NB4 (cell line): ENCODE results near the gene ARHGAP23.

Source experiments
- DNase-seq: peaks from one replicate; pipeline ENCODE4 v3.0.0; 2010; ENCODE audit warnings: low read depth
- H3K4me3 ChIP-seq: one replicate; pipeline ENCODE4 v1.5.1; 2011; ENCODE audit warnings: mild to moderate bottlenecking, low read depth, low read length, moderate library complexity
- CTCF ChIP-seq: IDR thresholded peaks from one replicate; pipeline ENCODE4 v1.5.1; 2012; ENCODE audit warnings: low read depth, low read length
- MAX ChIP-seq: IDR thresholded peaks from 2 replicates; pipeline ENCODE4 v1.6.1; 2011; ENCODE audit warnings: low read depth, low read length
- MYC ChIP-seq: IDR thresholded peaks from 2 replicates; pipeline ENCODE4 v1.6.1; 2011; ENCODE audit warnings: low read depth, low read length
- POLR2A ChIP-seq: IDR thresholded peaks from 2 replicates; pipeline ENCODE4 v1.6.1; 2011; ENCODE audit warnings: mild to moderate bottlenecking; ENCODE audit not compliant: insufficient read length; ENCODE audit errors: extremely low read depth

The ARHGAP23 gene

GRCh38 chr17:38538906-38539305, 110.6 kb downstream of the ARHGAP23 start:
- no peak for DNase-seq
- TF ChIP-seq MAX (no peak), CTCF (no peak), POLR2A (no peak)
- H3K4me3 ChIP-seq = no peak overlapping the region

- TF ChIP-seq CTCF (no peak), MAX (no peak), POLR2A (no peak), MYC (no peak)
- no peak for DNase-seq
- H3K4me3 ChIP-seq = no peak overlapping the region
Observed at GRCh38 chr17:38539386-38539785, 111.1 kb downstream of the ARHGAP23 start.

GRCh38 chr17:38540514-38541045, 112.3 kb downstream of the ARHGAP23 start:
- TF ChIP-seq CTCF (no peak), MYC (no peak), MAX (no peak)
- no peak overlapping the region for H3K4me3 ChIP-seq
- peak; percentile 44 for DNase-seq

- no peak overlapping the region for H3K4me3 ChIP-seq
- DNase-seq = no peak
- TF ChIP-seq MAX = no peak
- no peak for TF ChIP-seq MYC
- TF ChIP-seq CTCF = no peak
- TF ChIP-seq POLR2A = no peak
Observed at GRCh38 chr17:38541281-38541680, 113.0 kb downstream of the ARHGAP23 start.

- DNase-seq = no peak
- no peak overlapping the region for H3K4me3 ChIP-seq
- TF ChIP-seq CTCF (no peak), MAX (no peak), MYC (no peak), POLR2A (no peak)
Observed at GRCh38 chr17:38542286-38542685, 114.0 kb downstream of the ARHGAP23 start.
